H1 (cell line): ENCODE measurements around the gene ORC6. TPM values are rescaled to one million over a fixed set of nuclear protein-coding genes. Genes with fewer than 3 reads are reported as not detected.

ENCODE experiments used
- CTCF ChIA-PET: fragments of 300-600 bp; sonication (Branson Sonifier 250); formaldehyde crosslinking; loops from one replicate; lab custom pipeline; 2021; ENCODE audit not compliant: partially characterized antibody; lab: Charles Lee
- POLR2A ChIA-PET: fragments of 300-600 bp; sonication (Branson Sonifier 250); formaldehyde crosslinking; loops from one replicate; lab custom pipeline; 2021; ENCODE audit warnings: inconsistent platforms; ENCODE audit not compliant: partially characterized antibody; lab: Charles Lee
- DNase-seq, 2 experiments: peaks; one replicate each; pipeline versions ENCODE4 v3.0.0 to v3.0.0-alpha.2; 2010 to 2022; ENCODE audit warnings: low spot score in 2 of 2, low read depth in 1 of 2, mixed read lengths in 1 of 2
- FAIRE-seq: peaks from 2 replicates; lab custom pipeline; 2011; peaks lifted over from hg19 to GRCh38; lab: Jason Lieb, UNC
- H2AFZ ChIP-seq: 2 replicates; pipeline ENCODE4 v1.8.1; 2012; ENCODE audit warnings: low read length, inconsistent platforms
- H2AK5ac ChIP-seq: 2 replicates; pipeline ENCODE4 v1.6.1; 2013; ENCODE audit warnings: low read depth, low read length
- H2BK120ac ChIP-seq: replicated peaks from 2 replicates; pipeline ENCODE3; 2013; ENCODE audit warnings: low read depth, low read length, inconsistent platforms
- H2BK12ac ChIP-seq: 2 replicates; pipeline ENCODE4 v1.6.1; 2013; ENCODE audit warnings: low read depth, low read length
- H2BK15ac ChIP-seq: 2 replicates; pipeline ENCODE4 v1.6.1; 2013; ENCODE audit warnings: low read length
- H2BK20ac ChIP-seq: 2 replicates; pipeline ENCODE4 v1.6.1; 2013; ENCODE audit warnings: low read length
- H2BK5ac ChIP-seq: 2 replicates; pipeline ENCODE4 v1.6.1; 2013; ENCODE audit warnings: low read depth, low read length
- H3K14ac ChIP-seq: 2 replicates; pipeline ENCODE4 v1.6.1; 2013; ENCODE audit warnings: inconsistent platforms; ENCODE audit not compliant: insufficient read length
- H3K18ac ChIP-seq: 2 replicates; pipeline ENCODE4 v1.6.1; 2013; ENCODE audit warnings: low read length; ENCODE audit errors: extremely low read depth
- H3K23ac ChIP-seq: 2 replicates; pipeline ENCODE4 v1.6.1; 2013; ENCODE audit warnings: inconsistent platforms; ENCODE audit not compliant: insufficient read length
- H3K23me2 ChIP-seq: 2 replicates; pipeline ENCODE4 v1.6.1; 2013; ENCODE audit warnings: low read depth, low read length
- H3K27ac ChIP-seq: 2 replicates; pipeline ENCODE4 v1.6.1; 2011; ENCODE audit warnings: low read depth, low read length, inconsistent platforms
- H3K27me3 ChIP-seq, 4 experiments: replicated peaks in 1 of 4; 1 replicate in 1 of 4; 2 replicates in 3 of 4; pipeline versions ENCODE4 v1.6.1 to v1.8.1; 2011 to 2013; ENCODE audit warnings: low read length in 3 of 4, mild to moderate bottlenecking in 3 of 4, inconsistent platforms in 2 of 4, mixed read lengths in 2 of 4, moderate library complexity in 1 of 4; ENCODE audit not compliant: control insufficient read depth in 3 of 4, insufficient read depth in 3 of 4; ENCODE audit errors: extremely low read depth in 1 of 4
- H3K36me3 ChIP-seq, 4 experiments: 2 replicates each; pipeline versions ENCODE4 v1.6.1 to v1.8.1; 2011 to 2013; ENCODE audit warnings: mild to moderate bottlenecking in 4 of 4, low read length in 3 of 4, moderate library complexity in 2 of 4, control low read depth in 1 of 4, inconsistent platforms in 1 of 4; ENCODE audit not compliant: insufficient read depth in 4 of 4, control insufficient read depth in 2 of 4
- H3K4ac ChIP-seq: replicated peaks from 2 replicates; pipeline ENCODE3; 2013; ENCODE audit warnings: low read length, low read depth, mixed read lengths, inconsistent platforms; ENCODE audit not compliant: insufficient read length
- H3K4me1 ChIP-seq, 4 experiments: replicated peaks in 1 of 4; 1 replicate in 1 of 4; 2 replicates in 3 of 4; pipeline versions ENCODE4 v1.6.1 to v1.8.1; 2011 to 2013; ENCODE audit warnings: low read length in 3 of 4, inconsistent platforms in 2 of 4, mixed read lengths in 1 of 4; ENCODE audit not compliant: insufficient read depth in 4 of 4, control insufficient read depth in 3 of 4
- H3K4me2 ChIP-seq, 2 experiments: 2 replicates each; pipeline versions ENCODE4 v1.6.1 to v1.8.1; 2011 to 2013; ENCODE audit warnings: low read depth in 2 of 2, low read length in 2 of 2, control low read depth in 1 of 2, inconsistent platforms in 1 of 2, mild to moderate bottlenecking in 1 of 2; ENCODE audit not compliant: insufficient read depth in 1 of 2
- H3K4me3 ChIP-seq, 4 experiments: fragments of 200-600, 300-600 bp in 1 of 4; sonication (generic), shearing (Covaris generic), sonication (Bioruptor Twin) in 1 of 4; 2 replicates each; pipeline versions ENCODE4 v1.5.1 to v1.8.1; 2011 to 2016; ENCODE audit warnings: low read length in 4 of 4, low read depth in 3 of 4, control low read depth in 2 of 4, inconsistent platforms in 2 of 4, mild to moderate bottlenecking in 2 of 4, mixed read lengths in 1 of 4, moderate library complexity in 1 of 4; ENCODE audit not compliant: insufficient read depth in 2 of 4; ENCODE audit errors: extremely low read depth in 1 of 4
- H3K56ac ChIP-seq: replicated peaks from 2 replicates; pipeline ENCODE3; 2013; ENCODE audit warnings: low read depth, mild to moderate bottlenecking, mixed read lengths, low read length, inconsistent platforms; ENCODE audit not compliant: insufficient read length
- H3K79me1 ChIP-seq: 2 replicates; pipeline ENCODE4 v1.6.1; 2013; ENCODE audit warnings: low read depth, low read length, control low read depth
- H3K79me2 ChIP-seq, 2 experiments: 2 replicates each; pipeline versions ENCODE4 v1.6.1 to v1.8.1; 2012 to 2013; ENCODE audit warnings: low read length in 2 of 2, mild to moderate bottlenecking in 2 of 2, inconsistent platforms in 1 of 2; ENCODE audit not compliant: insufficient read depth in 2 of 2, control insufficient read depth in 1 of 2
- H3K9ac ChIP-seq, 4 experiments: replicated peaks in 1 of 4; 1 replicate in 1 of 4; 2 replicates in 3 of 4; pipeline versions ENCODE4 v1.6.1 to v1.8.1; 2011 to 2013; ENCODE audit warnings: low read depth in 3 of 4, low read length in 3 of 4, control low read depth in 2 of 4, mild to moderate bottlenecking in 2 of 4, moderate library complexity in 2 of 4, inconsistent platforms in 1 of 4; ENCODE audit errors: extremely low read depth in 1 of 4
- H3K9me3 ChIP-seq, 2 experiments: 2 replicates each; pipeline versions ENCODE4 v1.6.1 to v1.8.1; 2012 to 2013; ENCODE audit warnings: mild to moderate bottlenecking in 2 of 2, moderate library complexity in 2 of 2, control low read depth in 1 of 2, inconsistent platforms in 1 of 2, low read depth in 1 of 2, low read length in 1 of 2, mixed read lengths in 1 of 2; ENCODE audit not compliant: insufficient read depth in 2 of 2
- H4K20me1 ChIP-seq, 2 experiments: replicated peaks in 1 of 2; 2 replicates each; pipeline versions ENCODE3 to v1.8.1; 2011 to 2013; ENCODE audit warnings: inconsistent platforms in 2 of 2, low read length in 2 of 2, mild to moderate bottlenecking in 1 of 2; ENCODE audit not compliant: insufficient read depth in 2 of 2, control insufficient read depth in 1 of 2
- H4K5ac ChIP-seq: 2 replicates; pipeline ENCODE4 v1.6.1; 2013; ENCODE audit warnings: low read length, low read depth, mixed read lengths, inconsistent platforms; ENCODE audit not compliant: insufficient read length
- H4K8ac ChIP-seq: 2 replicates; pipeline ENCODE4 v1.8.0; 2013; ENCODE audit warnings: mild to moderate bottlenecking, moderate library complexity, low read length, inconsistent platforms; ENCODE audit not compliant: insufficient read depth; ENCODE audit errors: extremely low read depth
- H4K91ac ChIP-seq: replicated peaks from 2 replicates; pipeline ENCODE3; 2013; ENCODE audit warnings: low read length, mixed read lengths, inconsistent platforms; ENCODE audit not compliant: insufficient read length
- MAX ChIP-seq: IDR thresholded peaks from 2 replicates; pipeline ENCODE4 v1.6.1; 2012; ENCODE audit warnings: inconsistent platforms
- SAP30 ChIP-seq: fragments of 300-600 bp; sonication (generic); IDR thresholded peaks from 2 replicates; pipeline ENCODE4 v1.7.1; 2012; ENCODE audit warnings: low read length, moderate library complexity, mild to moderate bottlenecking, inconsistent platforms; ENCODE audit not compliant: insufficient read depth, insufficient replicate concordance
- SIX5 ChIP-seq: IDR thresholded peaks from 2 replicates; pipeline ENCODE4 v1.6.1; 2011; ENCODE audit warnings: mild to moderate bottlenecking, low read depth, low read length
- SUZ12 ChIP-seq: fragments of 200-600 bp; sonication (generic); IDR thresholded peaks from 2 replicates; pipeline ENCODE4 v1.6.1; 2012; ENCODE audit warnings: mild to moderate bottlenecking, inconsistent platforms, low read length, moderate library complexity, mixed read lengths
- WGBS, 2 experiments: shearing (Covaris generic) in 1 of 2; methylation state at CpG; one replicate each; pipeline versions ENCODE4 v1.1.6 to v1.1.7; 2013 to 2015; ENCODE audit warnings: low lambda C conversion rate in 2 of 2, mixed read lengths in 2 of 2, inconsistent platforms in 1 of 2, low coverage in 1 of 2, missing lambda C conversion rate in 1 of 2; ENCODE audit not compliant: insufficient replicate concordance in 2 of 2, insufficient coverage in 1 of 2, insufficient read length in 1 of 2; ENCODE audit errors: extremely low coverage in 1 of 2, missing lambda C conversion rate in 1 of 2; 5-methylcytosine and 5-hydroxymethylcytosine counted together
- polyA plus RNA-seq, 7 experiments: library from polyadenylated mRNA; depleted of rRNA in 3 of 7; stranded (reverse) in 5 of 7; unstranded in 2 of 7; fragments of >200 nt in 5 of 7; fragments of 200-250 nt in 2 of 7; gene quantifications; 1 replicate in 5 of 7; 2 replicates in 1 of 7; 4 replicates in 1 of 7; pipeline versions ENCODE4 v1.2.1 to v1.2.3, GENCODE V29; 2011 to 2013; ENCODE audit warnings: missing spikeins in 2 of 7, mixed read lengths in 2 of 7
- total RNA-seq: library from RNA; stranded (reverse); fragmentation: NEBNext Ultra II Directional; extraction: Animal tissue kit (Norgen Biotek cat#: 25700); gene quantifications from 2 replicates; pipeline ENCODE4 v1.2.1, GENCODE V29; 2021

Gene ORC6
- total and polyA plus RNA-seq, 2 of the 8 experiments (the other 6 are each of a cell fraction or from before 2014, with no cell fraction given), result 41.8 to 67.4 TPM

- no peak for DNase-seq
- no peak overlapping the region for H3K14ac ChIP-seq
- no peak overlapping the region for H4K91ac ChIP-seq
- no peaks in the 10 kb centered on the region for H3K79me2 ChIP-seq
- ChIA-PET POLR2A (interaction anchor here (0.5 to 1.4 kb wide), 2 partner anchors 18 to 1863 kb away, joined by 3 read pairs; no protein-coding TSS in a partner anchor), CTCF (no interaction called here)
- WGBS, 2 experiments, result 93% methylated on average over 3 of the region's 3 CpGs; no CpG with 5 or more reads in 1 of the 2 experiments
- no peaks in the 10 kb centered on the region; a peak in 1 of 4 replicates for H3K9me3 ChIP-seq
- no peak overlapping the region for H3K18ac ChIP-seq
- no peak overlapping the region for H2AK5ac ChIP-seq
- no peak overlapping the region for H3K9ac ChIP-seq
- FAIRE-seq, result no peak
- H4K20me1 ChIP-seq, result no peaks in the 10 kb centered on the region
- no peak overlapping the region for H3K23ac ChIP-seq
- H2BK15ac ChIP-seq, result no peak overlapping the region
- H3K4me2 ChIP-seq, result no peak overlapping the region
- no peak overlapping the region for H3K56ac ChIP-seq
- H3K27ac ChIP-seq, result no peak overlapping the region
- no peak overlapping the region for H4K5ac ChIP-seq
- H3K4me1 ChIP-seq, result peaks cover 0 to 6% (median 2%) of the 10 kb centered on the region in 4 experiments; a peak in 1 of 7 replicates
- no peak overlapping the region for H2BK20ac ChIP-seq
- H2BK5ac ChIP-seq, result no peak overlapping the region
- no peaks in the 10 kb centered on the region; a peak in 1 of 7 replicates for H3K27me3 ChIP-seq
- no peak overlapping the region for H4K8ac ChIP-seq
- H2AFZ ChIP-seq, result no peak overlapping the region
- H2BK120ac ChIP-seq, result no peak overlapping the region
- no peaks in the 10 kb centered on the region for H3K36me3 ChIP-seq
- H3K23me2 ChIP-seq, result no peaks in the 10 kb centered on the region
- no peak overlapping the region for H2BK12ac ChIP-seq
- H3K4me3 ChIP-seq, result no peak overlapping the region
- no peaks in the 10 kb centered on the region for H3K79me1 ChIP-seq
- H3K4ac ChIP-seq, result no peak overlapping the region
- no peak for TF ChIP-seq SAP30
- no peak for TF ChIP-seq SUZ12
- TF ChIP-seq MAX, result no peak
- no peak for TF ChIP-seq SIX5
Observed at GRCh38 chr16:46651305-46651704, 38.2 kb upstream of the ORC6 start.
